ENCODE data around the gene PCMTD2.

The PCMTD2 gene

GRCh38 chr20:64254156-64254555 lies 1.4 kb upstream of the PCMTD2 start:
- no peak for TF ChIP-seq CTCF (conservative IDR thresholded peaks at IDR 0.05; ENCODE audit: control insufficient read depth, insufficient read depth, low read depth, low read length)
- no peak for DNase-seq (ENCODE audit: low read depth)
- no peak overlapping the region for H3K4me3 ChIP-seq (ENCODE audit: control insufficient read depth, low read depth, low read length)

GRCh38 chr20:64254571-64255360 lies 782 bp upstream of the PCMTD2 start:
- peak; percentile 5 for DNase-seq (ENCODE audit: low read depth)
- TF ChIP-seq CTCF (conservative IDR thresholded peaks at IDR 0.05; ENCODE audit: control insufficient read depth, insufficient read depth, low read depth, low read length): no peak

GRCh38 chr20:64256282-64256935 lies 861 bp downstream of the PCMTD2 start:
- H3K4me3 ChIP-seq (ENCODE audit: control insufficient read depth, low read depth, low read length): peak overlapping the region; percentile 82
- no peak for DNase-seq (ENCODE audit: low read depth)
- TF ChIP-seq CTCF (conservative IDR thresholded peaks at IDR 0.05; ENCODE audit: control insufficient read depth, insufficient read depth, low read depth, low read length): no peak

More at GRCh38 chr20:64254571-64255360, 782 bp upstream of the PCMTD2 start:
- H3K4me3 ChIP-seq (ENCODE audit: control insufficient read depth, low read depth, low read length): peak overlapping the region; percentile 50

- TF ChIP-seq CTCF (conservative IDR thresholded peaks at IDR 0.05; ENCODE audit: control insufficient read depth, insufficient read depth, low read depth, low read length): no peak
- H3K4me3 ChIP-seq (ENCODE audit: control insufficient read depth, low read depth, low read length): no peak overlapping the region
These were observed 1.7 kb downstream of the PCMTD2 start for GRCh38 chr20:64257107-64257757.

GRCh38 chr20:64258071-64258823 lies 2.7 kb downstream of the PCMTD2 start:
- H3K4me3 ChIP-seq (ENCODE audit: control insufficient read depth, low read depth, low read length): no peak overlapping the region
- no peak for DNase-seq (ENCODE audit: low read depth)
- no peak for TF ChIP-seq CTCF (conservative IDR thresholded peaks at IDR 0.05; ENCODE audit: control insufficient read depth, insufficient read depth, low read depth, low read length)

More at GRCh38 chr20:64257107-64257757, 1.7 kb downstream of the PCMTD2 start:
- DNase-seq (ENCODE audit: low read depth): no peak

GRCh38 chr20:64260239-64260638 lies 4.7 kb downstream of the PCMTD2 start:
- no peak for DNase-seq (ENCODE audit: low read depth)
- no peak overlapping the region for H3K4me3 ChIP-seq (ENCODE audit: control insufficient read depth, low read depth, low read length)
- TF ChIP-seq CTCF (conservative IDR thresholded peaks at IDR 0.05; ENCODE audit: control insufficient read depth, insufficient read depth, low read depth, low read length): no peak
